HG03175 (cell line): Measurements from ENCODE around the gene PPP1R13L.
"Not testable (repeated sequence)": the region's sequence is repeated elsewhere in the genome, so short reads cannot be mapped to it uniquely, and the experiment has no call there.

Experiments used
- ATAC-seq: cut with Tn5 transposase; IDR thresholded peaks from one replicate; pipeline ENCODE4 v1.9.1; 2021; ENCODE audit warnings: mild to moderate bottlenecking, moderate library complexity; ENCODE audit not compliant: unreplicated experiment

The PPP1R13L gene

DNA sequence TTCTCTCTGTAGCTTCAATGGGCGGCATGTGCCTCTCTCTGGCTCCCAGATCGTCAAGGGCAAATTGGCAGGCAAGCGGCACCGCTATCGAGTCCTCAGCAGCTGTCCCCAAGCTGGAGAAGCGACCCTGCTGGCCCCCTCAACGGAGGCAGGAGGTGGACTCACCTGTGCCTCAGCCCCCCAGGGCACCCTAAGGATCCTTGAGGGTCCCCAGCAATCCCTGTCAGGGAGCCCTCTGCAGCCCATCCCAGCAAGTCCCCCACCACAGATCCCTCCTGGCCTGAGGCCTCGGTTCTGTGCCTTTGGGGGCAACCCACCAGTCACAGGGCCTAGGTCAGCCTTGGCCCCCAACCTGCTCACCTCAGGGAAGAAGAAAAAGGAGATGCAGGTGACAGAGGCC, 3.3 kb upstream of the PPP1R13L start:
- no peak for ATAC-seq

DNA sequence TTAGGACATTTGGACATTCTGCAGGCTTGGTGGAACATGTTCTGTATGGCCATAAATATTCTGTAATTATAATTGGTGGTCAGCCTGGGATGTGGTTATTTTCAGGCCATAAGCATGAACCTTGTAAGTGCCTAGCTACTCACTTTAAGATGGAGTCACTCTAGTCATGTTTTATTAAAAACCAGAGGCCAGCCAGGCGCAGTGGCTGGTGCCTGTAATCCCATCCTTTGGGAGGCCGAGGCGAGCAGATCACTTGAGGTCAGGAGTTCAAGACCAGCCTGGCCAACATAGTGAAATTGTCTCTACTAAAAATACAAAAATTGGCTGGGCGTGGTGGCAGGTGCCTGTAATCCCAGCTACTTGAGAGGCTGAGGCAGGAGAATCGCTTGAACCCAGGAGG, 2.7 kb upstream of the PPP1R13L start:
- ATAC-seq: not testable (repeated sequence)

DNA sequence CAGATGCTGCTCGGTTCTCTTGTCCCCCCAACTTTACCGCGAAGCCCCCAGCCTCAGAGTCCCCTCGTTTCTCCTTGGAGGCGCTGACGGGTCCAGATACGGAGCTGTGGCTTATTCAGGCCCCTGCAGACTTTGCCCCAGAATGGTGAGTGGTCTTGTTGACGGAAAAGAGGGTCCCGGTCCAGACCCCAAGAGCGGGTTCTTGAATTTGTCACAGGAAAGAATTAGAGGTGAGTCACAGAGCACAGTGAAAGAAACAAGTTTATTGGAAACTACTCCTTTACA, 2.2 kb upstream of the PPP1R13L start:
- no peak for ATAC-seq

DNA sequence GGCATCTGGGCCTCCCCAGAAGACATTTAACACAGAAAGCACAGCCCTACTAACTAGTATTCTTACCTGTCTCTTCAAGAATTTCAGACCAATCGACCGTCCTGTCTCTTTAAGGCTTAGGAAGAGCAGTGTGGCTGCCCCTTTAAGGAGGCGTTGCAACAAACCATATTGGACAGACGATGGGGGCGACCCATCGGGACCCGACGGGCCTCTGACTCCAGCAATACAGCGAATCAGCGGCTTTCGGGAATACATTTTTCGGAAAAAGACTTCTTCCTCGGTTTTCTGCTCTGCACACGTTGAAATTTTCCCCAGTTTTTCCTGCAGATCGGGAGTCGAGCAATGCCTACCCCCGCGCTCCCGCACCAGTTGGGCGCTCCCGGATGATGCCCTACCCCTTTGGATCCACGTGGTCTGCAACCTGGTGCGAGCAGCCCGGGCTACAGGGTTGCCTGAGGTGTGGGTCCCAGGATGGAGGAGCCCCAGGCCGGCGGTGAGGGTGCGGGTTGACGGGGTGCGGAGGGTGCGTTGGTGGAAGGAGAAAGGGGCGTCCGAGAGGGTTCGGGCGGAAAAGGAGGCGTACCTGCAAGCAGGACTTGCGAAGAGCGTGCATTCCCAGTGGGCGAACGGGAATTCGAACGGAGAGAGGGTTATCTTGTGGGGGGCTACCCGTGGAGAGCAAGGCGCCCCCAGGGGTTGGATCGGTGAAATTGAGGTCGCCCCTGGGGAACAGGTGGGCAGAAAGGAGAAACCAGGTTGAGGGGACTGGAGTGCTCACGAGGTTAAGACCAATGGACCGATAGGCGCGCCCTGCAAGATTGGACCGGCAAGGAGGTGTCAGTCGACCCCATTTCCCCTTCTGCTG, 1.6 kb upstream of the PPP1R13L start, which contains the start of gene POLR1G:
POLR1G (plus strand) TSS at position 419 of the 865 bp plus-strand sequence; CDS start at position 472, 53 bp downstream.
- ATAC-seq: peak; percentile 72

DNA sequence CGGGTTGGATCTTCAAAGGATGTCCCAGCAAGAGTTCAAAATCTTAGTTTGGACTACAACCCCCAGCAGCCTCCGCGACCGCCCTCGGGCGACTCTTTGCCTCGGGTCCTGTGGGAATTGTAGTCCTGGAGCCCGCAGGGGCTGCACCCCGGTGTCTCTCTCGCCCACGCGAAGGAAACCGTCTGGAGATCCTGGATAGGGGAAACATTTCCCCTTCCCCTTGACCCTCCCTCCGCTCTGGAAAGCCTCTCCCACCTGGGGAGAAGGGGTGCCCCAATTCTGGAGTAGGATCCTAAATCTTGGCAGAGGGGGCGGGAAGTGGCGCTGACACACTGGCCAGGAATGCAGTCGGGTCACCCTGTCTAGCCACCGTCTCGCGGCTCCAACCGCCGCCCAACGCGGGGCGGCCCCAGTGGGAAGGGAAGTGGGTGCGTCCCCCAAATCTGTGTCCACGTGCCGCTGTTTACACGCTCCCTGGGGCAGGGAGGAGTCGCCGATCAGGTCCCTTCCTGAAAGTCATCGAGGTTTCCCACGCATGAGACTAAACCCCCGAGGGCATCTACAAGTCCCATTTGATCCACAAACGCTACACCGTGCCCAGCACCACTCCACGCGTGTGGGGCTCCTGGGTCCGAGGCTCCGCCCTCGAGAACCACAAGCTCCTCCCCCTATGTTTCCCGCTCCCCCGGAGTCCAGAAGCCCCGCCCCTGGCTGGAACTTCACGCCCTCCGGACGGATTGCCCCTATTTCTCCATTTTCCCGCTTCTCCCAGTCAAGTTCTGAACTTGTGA, 761 bp upstream of the PPP1R13L start:
- ATAC-seq: peak; percentile 47

DNA sequence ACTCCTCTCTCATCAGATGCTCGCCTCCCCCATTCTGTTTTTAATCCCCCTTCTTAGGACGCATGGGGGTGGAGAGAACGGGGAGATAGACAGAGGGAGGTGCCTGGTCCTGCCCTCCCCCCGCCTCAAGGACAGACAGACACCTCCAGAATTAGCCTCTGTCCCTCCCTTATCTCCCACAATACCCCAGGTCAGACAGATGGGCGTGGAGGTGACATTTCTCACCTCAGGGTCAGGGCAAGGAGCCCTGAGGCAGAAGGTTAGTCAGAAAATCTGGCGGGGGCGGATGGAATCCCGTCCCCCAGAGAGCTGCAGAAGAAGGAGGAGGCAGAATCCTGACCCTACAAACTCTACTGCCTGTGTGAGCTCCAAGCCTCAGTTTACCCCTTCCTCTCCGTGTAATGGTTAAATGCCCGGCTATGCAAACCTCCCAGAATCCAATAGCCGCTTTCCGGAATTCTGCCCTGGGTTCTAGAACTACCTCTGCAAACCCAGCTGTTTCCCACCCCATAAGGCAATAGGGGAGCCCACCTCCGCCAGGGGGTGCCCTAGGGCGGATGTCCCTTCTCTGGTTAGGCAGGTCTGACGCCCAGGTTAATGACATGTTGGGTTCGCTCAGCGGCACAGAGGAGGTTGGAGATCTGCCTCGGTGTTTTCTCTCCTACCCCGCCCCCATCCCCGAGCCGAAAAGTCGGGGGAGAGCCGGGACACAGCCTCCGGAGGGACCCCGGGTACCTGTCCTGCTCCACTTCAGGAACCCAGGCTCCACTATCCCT, 900 bp downstream of the PPP1R13L start:
- no peak for ATAC-seq

DNA sequence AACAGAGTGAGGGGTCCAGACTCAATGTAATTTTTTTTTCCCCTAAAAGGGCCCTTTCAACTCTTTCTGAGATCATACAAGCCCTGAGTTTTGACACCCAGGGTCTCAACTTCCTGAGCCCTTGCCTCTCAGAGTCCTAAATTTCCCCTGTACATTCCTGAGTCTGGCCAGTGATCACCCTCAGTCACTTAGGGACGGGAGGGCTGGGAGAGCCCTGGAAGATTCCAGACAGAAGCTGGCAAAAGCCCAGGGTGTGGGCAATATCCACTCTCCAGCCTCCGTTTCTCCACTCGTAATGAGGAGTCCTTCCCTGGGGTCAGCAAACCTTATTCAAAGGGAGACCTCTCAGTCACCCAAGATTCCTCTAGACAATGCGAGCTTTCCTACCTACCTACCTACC, 1.6 kb downstream of the PPP1R13L start:
- ATAC-seq: no peak

DNA sequence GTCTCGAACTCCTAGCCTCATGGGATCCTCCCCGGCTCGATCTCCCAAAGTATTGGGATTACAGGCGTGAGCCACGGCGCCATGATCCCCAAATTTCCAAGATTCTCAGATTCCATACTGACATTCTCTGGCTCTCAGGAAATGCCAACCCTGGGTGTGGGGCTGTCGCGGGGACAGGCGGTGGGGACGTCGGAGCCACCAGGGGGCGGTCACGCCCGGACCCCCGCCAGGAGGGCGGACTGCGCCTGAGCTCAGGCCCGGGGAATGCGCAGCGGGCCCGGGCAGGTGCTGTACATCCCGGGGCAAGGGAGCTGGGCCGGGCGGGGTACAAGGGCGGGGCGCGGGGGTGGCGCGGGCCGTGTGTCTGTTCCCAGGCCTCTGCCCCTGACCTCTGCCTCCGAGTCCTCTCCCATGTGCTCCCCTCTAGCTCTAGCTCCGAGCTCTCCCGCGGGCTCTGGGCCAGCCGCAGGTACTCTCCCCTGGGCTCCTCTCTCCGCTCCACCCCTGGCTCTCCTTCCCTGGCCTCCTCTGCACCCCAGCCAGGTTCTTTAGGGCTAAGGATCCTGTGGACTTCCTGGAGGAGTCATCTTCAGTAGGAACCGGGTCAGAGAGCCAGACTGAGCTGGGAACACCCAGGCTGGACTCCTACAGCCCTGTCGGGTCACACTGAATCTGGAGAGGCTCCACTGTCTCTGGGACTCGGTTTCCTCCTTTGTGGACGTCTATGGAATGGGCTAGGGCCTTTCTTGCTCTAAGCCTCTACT, 2.4 kb downstream of the PPP1R13L start:
- ATAC-seq: no peak

DNA sequence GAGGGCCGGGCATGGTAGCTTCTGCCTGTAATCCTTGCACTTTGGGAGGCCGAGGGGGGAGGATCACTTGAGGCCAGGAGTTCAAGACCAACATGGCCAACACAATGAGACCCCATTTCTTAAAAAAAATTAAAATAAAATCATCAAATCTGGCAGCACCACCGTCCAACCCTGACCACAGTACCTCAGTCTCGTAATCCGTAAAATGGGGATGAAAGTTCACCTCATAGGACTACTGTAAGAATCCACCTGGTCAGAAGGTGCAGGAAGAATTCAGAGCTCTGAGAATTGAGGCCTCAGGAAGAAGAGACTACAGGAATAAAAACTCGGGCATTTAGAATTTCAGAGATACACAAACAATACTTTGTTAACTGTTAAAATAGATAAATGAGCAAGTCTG, 3.1 kb downstream of the PPP1R13L start:
- no peak for ATAC-seq

DNA sequence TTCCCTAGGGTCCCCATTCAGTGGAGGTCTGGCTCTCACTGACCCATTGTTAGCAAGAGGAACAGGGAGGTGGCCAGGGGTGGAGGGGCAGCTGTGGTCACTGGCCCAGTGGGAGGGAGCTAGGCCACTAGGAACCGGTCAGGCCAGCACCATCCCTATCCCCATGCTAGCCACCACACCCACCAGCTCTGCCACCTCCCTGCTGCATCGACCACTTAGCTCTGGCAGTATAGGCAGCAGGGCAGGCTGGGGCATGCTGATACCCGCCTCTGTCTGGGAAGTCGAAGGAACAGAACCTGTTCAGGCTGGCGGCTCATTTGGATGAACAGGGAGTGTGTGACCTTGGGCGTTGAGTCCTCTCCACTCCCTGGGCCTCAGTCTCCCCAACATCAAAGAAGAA, 4.7 kb downstream of the PPP1R13L start:
- no peak for ATAC-seq

DNA sequence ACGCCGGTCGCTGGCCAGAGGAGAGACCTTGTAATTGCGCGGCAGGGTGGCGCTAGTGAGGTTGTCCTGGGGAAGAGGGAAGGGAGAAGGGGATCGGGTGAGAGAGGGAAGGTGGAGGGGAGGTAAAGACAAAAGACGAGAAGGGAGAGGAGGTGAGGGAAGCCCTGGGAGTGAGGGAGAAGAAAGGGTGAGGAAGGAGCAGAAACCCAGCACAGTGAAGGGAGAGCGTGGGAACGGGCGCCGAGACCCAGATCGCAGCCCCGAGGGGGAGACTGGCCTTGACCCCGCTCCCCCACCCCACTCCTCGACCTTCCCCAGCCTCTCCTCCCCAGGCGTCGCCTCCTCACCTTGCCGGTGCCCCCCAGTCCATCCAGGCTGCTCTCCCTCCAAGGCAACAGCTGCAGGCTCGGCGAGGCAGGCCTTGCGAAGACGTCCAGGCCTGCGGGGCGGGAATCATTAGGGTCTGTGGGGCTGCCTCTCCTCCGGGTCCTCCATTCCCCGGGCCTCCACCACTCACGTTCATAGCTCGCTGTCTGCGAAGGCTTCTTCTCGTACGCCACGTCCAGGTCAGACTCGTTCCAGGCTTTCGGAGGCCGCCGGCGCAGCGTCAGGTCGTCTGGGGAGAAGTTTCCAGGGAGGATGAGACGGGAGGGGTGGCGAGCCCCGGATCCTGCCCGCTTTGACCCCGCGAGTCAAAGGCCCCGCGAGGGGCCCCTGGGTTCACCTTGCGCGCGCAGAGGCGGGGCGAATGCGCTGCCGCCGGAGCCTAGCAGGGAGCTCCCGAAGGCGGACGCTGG, 8.8 kb downstream of the PPP1R13L start:
- ATAC-seq: no peak

DNA sequence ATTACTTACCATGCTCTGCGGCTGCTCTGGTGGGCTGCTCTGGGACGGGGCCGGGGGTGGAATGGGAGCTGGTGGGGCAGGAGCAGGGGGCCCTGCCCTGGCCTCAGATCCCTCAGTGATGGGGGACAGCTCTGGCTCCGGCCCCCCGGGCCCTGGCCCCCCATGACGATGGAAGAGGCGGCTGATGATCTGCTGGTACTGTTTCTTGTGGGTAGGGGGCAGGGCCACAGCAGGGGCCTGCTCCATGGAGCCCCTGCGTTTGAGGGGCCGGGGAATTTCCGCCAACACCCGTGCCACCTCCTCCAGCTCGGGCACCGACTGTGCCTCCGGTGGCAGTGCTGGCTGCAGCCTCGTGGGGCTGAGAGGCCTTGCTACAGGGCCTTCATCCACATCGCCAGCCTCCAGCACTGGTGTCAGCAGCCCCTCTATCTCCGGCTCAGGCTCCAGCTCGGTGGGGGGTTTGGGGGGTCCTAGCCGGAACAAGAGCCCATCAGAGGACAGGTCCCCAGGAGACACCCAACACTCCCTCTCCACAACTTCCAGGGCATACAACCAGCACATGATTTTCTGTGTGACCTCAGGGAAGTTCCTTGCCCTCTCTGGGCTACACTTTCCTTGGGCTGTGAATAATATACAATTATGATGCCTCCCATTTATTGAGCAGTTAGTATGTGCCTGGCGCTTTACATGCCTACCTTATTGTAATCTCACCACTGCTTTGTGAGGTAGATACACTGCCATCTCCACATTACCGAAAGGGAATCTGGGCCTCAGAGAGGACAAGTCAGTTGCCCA, 12.8 kb downstream of the PPP1R13L start:
- ATAC-seq: no peak

DNA sequence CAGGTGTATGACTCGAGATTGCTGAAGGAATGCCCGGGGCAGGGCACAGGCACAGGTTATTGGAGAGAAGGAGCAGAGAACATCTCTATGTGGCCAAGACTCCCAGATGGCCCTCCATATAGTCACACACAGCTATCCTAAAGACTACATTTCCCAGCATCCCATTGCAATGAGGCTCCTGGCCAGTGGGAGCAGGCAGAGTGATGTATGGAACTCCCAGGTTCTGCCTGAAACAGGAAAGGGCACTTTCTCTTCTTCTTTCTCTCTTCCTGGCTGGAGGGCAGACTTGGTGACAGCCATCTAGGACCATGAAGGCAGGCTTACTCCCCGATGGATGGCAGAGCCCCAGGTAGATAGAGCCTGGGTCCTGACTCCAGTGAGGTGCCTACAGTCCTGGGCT, 13.5 kb downstream of the PPP1R13L start:
- ATAC-seq: no peak

DNA sequence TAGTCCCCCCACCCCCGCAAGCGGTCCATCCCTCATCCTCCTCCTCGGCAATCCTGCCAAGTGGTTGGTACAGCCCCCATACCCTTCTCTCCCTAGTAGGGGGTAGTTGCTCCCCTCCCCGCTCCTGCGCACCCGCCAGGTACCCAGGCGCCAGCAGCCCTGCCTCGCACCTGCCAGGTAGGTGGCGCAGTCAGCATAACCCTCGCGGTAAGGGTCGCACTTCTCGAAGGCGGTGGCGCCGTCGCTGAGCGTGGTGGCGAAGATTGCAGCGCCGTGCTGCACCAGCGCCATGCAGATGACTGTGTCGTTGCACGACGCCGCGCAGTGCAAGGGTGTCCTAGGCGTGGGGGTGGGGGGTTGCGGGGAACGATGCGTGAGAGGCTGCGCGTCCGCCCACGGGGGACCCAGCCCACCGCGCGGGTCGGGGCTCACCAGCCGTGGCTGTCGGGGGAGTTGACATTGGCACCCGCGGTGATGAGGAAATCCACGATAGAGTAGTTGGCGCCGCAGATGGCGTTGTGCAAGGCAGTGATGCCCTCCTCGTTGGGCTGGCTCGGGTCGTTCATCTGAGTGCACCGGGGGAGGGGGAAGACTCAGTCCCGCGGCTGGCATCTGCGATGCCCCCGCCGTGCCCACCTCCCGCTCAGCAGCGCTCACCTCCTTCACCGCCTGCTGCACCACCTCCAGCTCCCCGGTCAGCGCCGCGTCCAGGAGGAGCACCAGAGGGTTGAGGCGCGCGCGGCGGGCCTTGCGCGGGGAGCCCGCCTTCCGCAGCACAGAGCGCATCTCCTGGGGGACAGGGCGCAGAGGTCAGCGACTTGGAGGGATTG, 19.3 kb downstream of the PPP1R13L start:
- no peak for ATAC-seq

DNA sequence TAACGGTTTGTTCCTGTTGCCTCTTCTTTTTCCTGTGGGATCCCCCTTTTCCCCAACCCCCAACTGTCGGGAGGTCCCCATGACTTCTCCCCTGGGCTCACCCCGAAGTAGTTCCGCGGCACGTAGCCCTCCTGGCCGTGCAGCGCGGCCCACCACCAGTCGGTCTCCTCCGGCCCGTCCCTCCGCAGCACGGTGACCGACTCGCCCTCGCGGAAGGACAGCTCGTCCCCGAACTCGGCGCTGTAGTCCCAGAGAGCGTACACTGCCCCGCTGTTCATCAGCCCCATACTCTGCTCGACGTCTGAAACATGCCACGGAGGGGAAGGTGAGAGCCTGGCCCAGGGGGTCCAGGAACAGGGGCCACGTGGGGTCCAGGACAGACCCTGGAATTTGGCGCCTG, 22.4 kb downstream of the PPP1R13L start:
- no peak for ATAC-seq

DNA sequence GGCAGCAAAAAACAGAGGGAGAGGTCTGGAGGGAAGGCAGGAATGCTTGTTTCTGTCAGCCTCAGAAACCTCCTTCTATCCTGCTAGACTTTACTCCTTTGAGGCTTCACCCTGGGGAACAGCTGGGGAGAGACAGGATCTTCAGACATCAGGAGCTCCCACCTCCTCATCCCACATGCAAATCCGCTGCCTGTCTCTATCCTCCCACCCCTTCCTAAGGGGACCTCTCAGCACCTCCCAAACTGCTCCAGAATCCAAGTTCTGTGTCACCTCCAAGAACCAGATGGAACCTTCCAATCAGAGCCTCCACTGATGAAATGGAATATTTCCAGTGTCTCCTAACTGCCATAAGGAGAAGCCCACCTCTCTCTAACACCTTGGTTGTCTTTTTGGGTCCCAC, 24.8 kb downstream of the PPP1R13L start:
- no peak for ATAC-seq

DNA sequence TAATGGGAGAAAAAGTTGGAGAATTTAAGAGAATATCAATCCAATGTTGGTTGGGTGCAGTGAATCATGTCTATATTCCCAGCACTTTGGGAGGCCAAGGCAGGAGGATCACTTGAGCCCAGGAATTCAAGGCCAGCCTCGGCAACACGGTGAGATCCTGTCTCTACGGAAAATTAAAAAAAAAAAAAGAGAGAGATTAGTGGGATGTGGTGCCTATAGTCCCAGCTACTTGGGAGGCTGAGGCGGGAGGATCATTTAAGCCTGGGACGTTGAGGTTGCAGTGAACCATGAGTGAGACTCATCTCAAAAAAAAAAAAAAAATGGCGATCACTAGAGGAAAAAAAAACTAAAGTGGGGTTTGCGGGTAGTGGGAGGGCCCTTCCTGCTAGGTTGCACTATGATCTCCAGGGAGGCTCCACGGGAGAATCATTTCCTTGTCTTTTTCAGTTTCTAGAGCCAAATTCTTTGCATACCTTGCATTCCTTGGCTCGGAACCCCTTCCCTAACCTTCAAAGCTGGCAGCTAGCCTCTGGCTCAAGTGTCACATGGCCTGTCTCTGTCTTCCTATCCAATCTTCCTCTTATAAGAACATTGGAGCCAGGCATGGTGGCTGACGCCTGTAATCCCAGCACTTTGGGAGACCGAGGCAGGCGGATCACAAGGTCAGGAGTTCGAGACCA, 28.7 kb downstream of the PPP1R13L start:
- ATAC-seq: no peak
